MM.1S (cell line): ENCODE data around the gene ZNF100.

Experiments
- CTCF ChIP-seq: fragments of 300-600 bp; sonication (generic); IDR thresholded peaks from 2 replicates; pipeline ENCODE4 v1.5.1; 2016; ENCODE audit warnings: antibody characterized with exemption, low read length, mixed read lengths
- EZH2 ChIP-seq: fragments of 300-600 bp; sonication (generic); optimal IDR thresholded peaks from 2 replicates; pipeline ENCODE3; 2017; ENCODE audit warnings: low read depth, mild to moderate bottlenecking, antibody characterized with exemption, low read length, mixed read lengths
- EZH2phosphoT487 ChIP-seq: fragments of 300-600 bp; sonication (generic); IDR thresholded peaks from 2 replicates; pipeline ENCODE4 v1.6.1; 2018; ENCODE audit warnings: antibody characterized with exemption, low read length

GRCh38 chr19:21707065-21707464, 60.3 kb downstream of the ZNF100 start:
- no peak for TF ChIP-seq CTCF
- no peak for TF ChIP-seq EZH2
- no peak for TF ChIP-seq EZH2phosphoT487
